ENCODE results near the gene PPT2. TPM values are rescaled to one million over a fixed set of nuclear protein-coding genes. Genes with fewer than 3 reads are reported as not detected.
A peak's percentile ranks its signal among the peaks of the same experiment; 100 is the strongest.

Gene PPT2
- total and polyA plus RNA-seq, 4 donors = 4.3 to 37.6 (median 27.9) TPM

- WGBS, 2 donors = 6 to 9% methylated on average over 35 of the region's 35 CpGs
- peak; percentile 69 to 83 for DNase-seq
- Histone ChIP-seq H3K36me3 (ENCODE audit: control insufficient read depth in 1 of 2, insufficient read depth in 2 of 2, low read length in 1 of 2) (peaks cover 0 to 3% of the 10 kb centered on the region in 2 donors), H3K9me3 (ENCODE audit: control insufficient read depth, low read length) (no peaks in the 10 kb centered on the region), H3K4me3 (ENCODE audit: low read length in 2 of 2) (peak overlapping the region; percentile 61 to 73), H3K4me1 (ENCODE audit: control insufficient read depth in 1 of 2, insufficient read depth in 2 of 2, low read length in 2 of 2) (peaks cover 0 to 3% of the 10 kb centered on the region in 2 donors), H3K27ac (ENCODE audit: low read depth in 1 of 2, low read length in 2 of 2) (peak overlapping the region; percentile 49 to 87), H3K27me3 (ENCODE audit: control insufficient read depth in 1 of 2, insufficient read depth in 2 of 2, low read length in 1 of 2) (no peaks in the 10 kb centered on the region)
- ATAC-seq (ENCODE audit: low FRiP score) = peak; percentile 60
- intact Hi-C loops (cut with DNase I) = no loop called here
Observed at GRCh38 chr6:32152769-32153563, 975 bp upstream of the PPT2 start.

GRCh38 chr6:32154514-32155161 is 697 bp downstream of the PPT2 start:
- Histone ChIP-seq H3K36me3 (ENCODE audit: control insufficient read depth in 1 of 2, insufficient read depth in 2 of 2, low read length in 1 of 2) (peaks cover 0 to 5% of the 10 kb centered on the region in 2 donors), H3K4me3 (ENCODE audit: low read length in 2 of 2) (peak overlapping the region; percentile 24 to 64), H3K4me1 (ENCODE audit: control insufficient read depth in 1 of 2, insufficient read depth in 2 of 2, low read length in 2 of 2) (peaks cover 0 to 3% of the 10 kb centered on the region in 2 donors), H3K27me3 (ENCODE audit: control insufficient read depth in 1 of 2, insufficient read depth in 2 of 2, low read length in 1 of 2) (no peaks in the 10 kb centered on the region), H3K27ac (ENCODE audit: low read depth in 1 of 2, low read length in 2 of 2) (peak overlapping the region; percentile 17 to 78), H3K9me3 (ENCODE audit: control insufficient read depth, low read length) (no peaks in the 10 kb centered on the region)
- DNase-seq (peak; percentile 80 to 85), ATAC-seq (ENCODE audit: low FRiP score) (peak; percentile 75)
- 4 to 7% methylated on average over 33 to 34 of the region's 34 CpGs for WGBS, 2 donors
- intact Hi-C loops (cut with DNase I) = loop anchor here (1.0 to 2.0 kb wide), 4 partner anchors 22 to 36 kb away; partner anchors contain the start of genes AGPAT1 (in 1 of the 2) and FKBPL (in 1 of the 2)

GRCh38 chr6:32156891-32157290 is 3.0 kb downstream of the PPT2 start:
- Histone ChIP-seq H3K27me3 (ENCODE audit: control insufficient read depth in 1 of 2, insufficient read depth in 2 of 2, low read length in 1 of 2) (no peaks in the 10 kb centered on the region), H3K27ac (ENCODE audit: low read depth in 1 of 2, low read length in 2 of 2) (no peak overlapping the region), H3K4me3 (ENCODE audit: low read length in 2 of 2) (no peak overlapping the region), H3K9me3 (ENCODE audit: control insufficient read depth, low read length) (no peaks in the 10 kb centered on the region), H3K4me1 (ENCODE audit: control insufficient read depth in 1 of 2, insufficient read depth in 2 of 2, low read length in 2 of 2) (peaks cover 0 to 3% of the 10 kb centered on the region in 2 donors), H3K36me3 (ENCODE audit: control insufficient read depth in 1 of 2, insufficient read depth in 2 of 2, low read length in 1 of 2) (peaks cover 0 to 5% of the 10 kb centered on the region in 2 donors)
- whole genome bisulfite sequencing, 2 donors = 84 to 89% methylated on average over 9 of the region's 9 CpGs
- intact Hi-C loops (cut with DNase I) = no loop called here
- ATAC-seq (ENCODE audit: low FRiP score) = no peak
- DNase-seq = peak in 1 of 2 donors; percentile 3

GRCh38 chr6:32158052-32158451 is 4.1 kb downstream of the PPT2 start:
- Histone ChIP-seq H3K36me3 (ENCODE audit: control insufficient read depth in 1 of 2, insufficient read depth in 2 of 2, low read length in 1 of 2) (peaks cover 0 to 7% of the 10 kb centered on the region in 2 donors), H3K27ac (ENCODE audit: low read depth in 1 of 2, low read length in 2 of 2) (no peak overlapping the region), H3K27me3 (ENCODE audit: control insufficient read depth in 1 of 2, insufficient read depth in 2 of 2, low read length in 1 of 2) (no peaks in the 10 kb centered on the region), H3K4me1 (ENCODE audit: control insufficient read depth in 1 of 2, insufficient read depth in 2 of 2, low read length in 2 of 2) (peaks cover 0 to 3% of the 10 kb centered on the region in 2 donors), H3K4me3 (ENCODE audit: low read length in 2 of 2) (no peak overlapping the region), H3K9me3 (ENCODE audit: control insufficient read depth, low read length) (no peaks in the 10 kb centered on the region)
- no peak for ATAC-seq (ENCODE audit: low FRiP score)
- DNase-seq = no peak
- intact Hi-C loops (cut with DNase I) = no loop called here

- H3K27me3 ChIP-seq (ENCODE audit: control insufficient read depth in 1 of 2, insufficient read depth in 2 of 2, low read length in 1 of 2) = no peaks in the 10 kb centered on the region
- H3K27ac ChIP-seq (ENCODE audit: low read depth in 1 of 2, low read length in 2 of 2) = no peak overlapping the region
- 81 to 84% methylated on average over 7 of the region's 7 CpGs for WGBS, 2 donors
- peak; percentile 17 to 35 for DNase-seq
- H3K4me1 ChIP-seq (ENCODE audit: control insufficient read depth in 1 of 2, insufficient read depth in 2 of 2, low read length in 2 of 2) = no peaks in the 10 kb centered on the region
- no peak for ATAC-seq (ENCODE audit: low FRiP score)
- no peaks in the 10 kb centered on the region for H3K9me3 ChIP-seq (ENCODE audit: control insufficient read depth, low read length)
- H3K36me3 ChIP-seq (ENCODE audit: control insufficient read depth in 1 of 2, insufficient read depth in 2 of 2, low read length in 1 of 2) = peaks cover 0 to 4% of the 10 kb centered on the region in 2 donors
- intact Hi-C loops (cut with DNase I) = no loop called here
- no peak overlapping the region for H3K4me3 ChIP-seq (ENCODE audit: low read length in 2 of 2)
Observed at GRCh38 chr6:32163559-32164258, 9.8 kb downstream of the PPT2 start.

- Histone ChIP-seq H3K4me3 (ENCODE audit: low read length in 2 of 2) (no peak within 1 kb of the TSS), H3K4me1 (ENCODE audit: control insufficient read depth in 1 of 2, insufficient read depth in 2 of 2, low read length in 2 of 2) (no peaks in the 10 kb centered on the region), H3K9me3 (ENCODE audit: control insufficient read depth, low read length) (no peaks in the 10 kb centered on the region), H3K27me3 (ENCODE audit: control insufficient read depth in 1 of 2, insufficient read depth in 2 of 2, low read length in 1 of 2) (no peaks in the 10 kb centered on the region), H3K36me3 (ENCODE audit: control insufficient read depth in 1 of 2, insufficient read depth in 2 of 2, low read length in 1 of 2) (peaks cover 0 to 4% of the 10 kb centered on the region in 2 donors), H3K27ac (ENCODE audit: low read depth in 1 of 2, low read length in 2 of 2) (no peak within 1 kb of the TSS)
- ATAC-seq (ENCODE audit: low FRiP score) (no peak), DNase-seq (peak; percentile 22 to 36)
- intact Hi-C loops (cut with DNase I) = no loop called here
Observed at GRCh38 chr6:32164295-32164694, 10.4 kb downstream of the PPT2 start, which contains the start of gene EGFL8. Gene EGFL8 (plus strand): TSS chr6:32164595. CDS start chr6:32166166, 1,571 bp downstream.

- Histone ChIP-seq H3K9me3 (ENCODE audit: control insufficient read depth, low read length) (no peaks in the 10 kb centered on the region), H3K27me3 (ENCODE audit: control insufficient read depth in 1 of 2, insufficient read depth in 2 of 2, low read length in 1 of 2) (no peaks in the 10 kb centered on the region), H3K36me3 (ENCODE audit: control insufficient read depth in 1 of 2, insufficient read depth in 2 of 2, low read length in 1 of 2) (peaks cover 0 to 7% of the 10 kb centered on the region in 2 donors), H3K27ac (ENCODE audit: low read depth in 1 of 2, low read length in 2 of 2) (no peak overlapping the region), H3K4me3 (ENCODE audit: low read length in 2 of 2) (no peak overlapping the region), H3K4me1 (ENCODE audit: control insufficient read depth in 1 of 2, insufficient read depth in 2 of 2, low read length in 2 of 2) (no peaks in the 10 kb centered on the region)
- intact Hi-C loops (cut with DNase I) = no loop called here
- ATAC-seq (ENCODE audit: low FRiP score) (no peak), DNase-seq (peak; percentile 45 to 74)
- WGBS, 2 donors = 74 to 75% methylated on average over 30 of the region's 30 CpGs
Observed at GRCh38 chr6:32166411-32167061, 12.6 kb downstream of the PPT2 start.

- H3K27ac ChIP-seq (ENCODE audit: low read depth in 1 of 2, low read length in 2 of 2) = no peak overlapping the region
- no peaks in the 10 kb centered on the region for H3K9me3 ChIP-seq (ENCODE audit: control insufficient read depth, low read length)
- no peaks in the 10 kb centered on the region for H3K27me3 ChIP-seq (ENCODE audit: control insufficient read depth in 1 of 2, insufficient read depth in 2 of 2, low read length in 1 of 2)
- no peak overlapping the region for H3K4me3 ChIP-seq (ENCODE audit: low read length in 2 of 2)
- ATAC-seq (ENCODE audit: low FRiP score) (no peak), DNase-seq (peak; percentile 41 to 66)
- WGBS, 2 donors = 75 to 78% methylated on average over 32 of the region's 32 CpGs
- H3K4me1 ChIP-seq (ENCODE audit: control insufficient read depth in 1 of 2, insufficient read depth in 2 of 2, low read length in 2 of 2) = no peaks in the 10 kb centered on the region
- intact Hi-C loops (cut with DNase I) = no loop called here
- peaks cover 0 to 7% of the 10 kb centered on the region in 2 donors for H3K36me3 ChIP-seq (ENCODE audit: control insufficient read depth in 1 of 2, insufficient read depth in 2 of 2, low read length in 1 of 2)
Observed at GRCh38 chr6:32167154-32167760, 13.3 kb downstream of the PPT2 start.

Measured in aorta (tissue), 5 donors.